ENCODE results near the gene HLCS.
A peak's percentile ranks its signal among the peaks of the same experiment; 100 is the strongest.

Gene HLCS

GRCh38 chr21:36700971-36701755, 265.3 kb downstream of the HLCS start:
- POLR2A ChIA-PET = interaction anchor here (0.6 to 1.2 kb wide), 4 partner anchors 9 to 381 kb away, joined by 3 read pairs; partner anchors contain the start of gene MORC3
- H3K36me3 ChIP-seq (ENCODE audit: control insufficient read depth in 2 of 2, insufficient read depth in 1 of 2, low read length in 2 of 2) = no peaks in the 10 kb centered on the region
- H3K4me1 ChIP-seq (ENCODE audit: control insufficient read depth, insufficient read depth, low read length) = peaks cover 4% of the 10 kb centered on the region; the same call in 1 of the 2 replicates
- H3K27ac ChIP-seq (ENCODE audit: extremely low read depth, low read depth, low read length) = peak overlapping the region; percentile 91
- peak overlapping the region; percentile 73 for H3K4me3 ChIP-seq (ENCODE audit: low read depth, low read length)
- CTCF ChIA-PET = interaction anchor here (0.5 to 2.9 kb wide), 11 partner anchors 10 to 279 kb away, joined by 3 to 12 read pairs (median 4); no protein-coding TSS in a partner anchor
- no peaks in the 10 kb centered on the region for H3K9me3 ChIP-seq (ENCODE audit: control insufficient read depth, insufficient read depth, low read depth, low read length)
- TF ChIP-seq REPIN1 (tag by site-specific recombination; IDR thresholded peaks at IDR 0.05; ENCODE audit: low read depth) (no peak), ZBTB6 (tag by site-specific recombination; IDR thresholded peaks at IDR 0.05) (peak; percentile 73; the same call in 1 of the 2 replicates), PATZ1 (tag by site-specific recombination; IDR thresholded peaks at IDR 0.05) (peak; percentile 35), ZNF335 (tag by site-specific recombination; conservative IDR thresholded peaks at IDR 0.05) (peak; percentile 62), PRDM4 (tag by site-specific recombination; IDR thresholded peaks at IDR 0.05) (no peak), ZNF626 (tag by site-specific recombination; IDR thresholded peaks at IDR 0.05) (no peak), WT1 (tag by site-specific recombination; IDR thresholded peaks at IDR 0.05) (no peak), ZNF302 (tag by site-specific recombination; IDR thresholded peaks at IDR 0.05; ENCODE audit: low read depth) (no peak), ZNF791 (tag by site-specific recombination; IDR thresholded peaks at IDR 0.05) (no peak), ZSCAN30 (tag by site-specific recombination; IDR thresholded peaks at IDR 0.05) (peak; percentile 78), CTCF (tag by site-specific recombination; IDR thresholded peaks at IDR 0.05) (peak; percentile 79), TRIM28 (IDR thresholded peaks at IDR 0.05; ENCODE audit: borderline replicate concordance, low read length) (no peak), ZNF473 (tag by site-specific recombination; IDR thresholded peaks at IDR 0.05) (no peak), ZBTB48 (tag by site-specific recombination; IDR thresholded peaks at IDR 0.05) (peak; percentile 79; the same call in 1 of the 2 replicates), HOXD13 (CRISPR knock-in tag; IDR thresholded peaks at IDR 0.05; ENCODE audit: borderline replicate concordance) (no peak), ZNF660 (tag by site-specific recombination; IDR thresholded peaks at IDR 0.05) (peak; percentile 60; the same call in 1 of the 2 replicates), FEZF1 (tag by site-specific recombination; IDR thresholded peaks at IDR 0.05) (no peak), ZNF449 (tag by site-specific recombination; IDR thresholded peaks at IDR 0.05) (peak; percentile 27; the same call in 1 of the 2 replicates), PBX3 (CRISPR knock-in tag; IDR thresholded peaks at IDR 0.05) (peak; percentile 26; the same call in 1 of the 2 replicates), ZSCAN16 (tag by site-specific recombination; IDR thresholded peaks at IDR 0.05) (no peak), ZSCAN18 (tag by site-specific recombination; IDR thresholded peaks at IDR 0.05) (no peak), ZNF404 (tag by site-specific recombination; IDR thresholded peaks at IDR 0.05) (no peak)
